ENCODE measurements around the gene DNAJB11.

DNAJB11 gene

GRCh38 chr3:186614266-186614596 lies 43.7 kb downstream of the DNAJB11 start:
- no peak overlapping the region for H3K27ac ChIP-seq
- TF ChIP-seq CTCF (conservative IDR thresholded peaks at IDR 0.05) = no peak
- no peak for TF ChIP-seq ZFX (IDR thresholded peaks at IDR 0.05)

- TF ChIP-seq CTCF (conservative IDR thresholded peaks at IDR 0.05) (peak; percentile 100), ZFX (IDR thresholded peaks at IDR 0.05) (no peak)
- H3K27ac ChIP-seq = no peak overlapping the region
Measured at GRCh38 chr3:186614597-186615483, 44.3 kb downstream of the DNAJB11 start.

- H3K27ac ChIP-seq = peak overlapping the region; percentile 31; the same call in 1 of the 2 replicates
- TF ChIP-seq CTCF (conservative IDR thresholded peaks at IDR 0.05) (no peak), ZFX (IDR thresholded peaks at IDR 0.05) (no peak)
Measured at GRCh38 chr3:186616299-186616617, 45.7 kb downstream of the DNAJB11 start.

- TF ChIP-seq CTCF (conservative IDR thresholded peaks at IDR 0.05) (peak; percentile 99), ZFX (IDR thresholded peaks at IDR 0.05) (no peak)
- H3K27ac ChIP-seq = peak overlapping the region; percentile 31
Measured at GRCh38 chr3:186617036-186617946, 46.8 kb downstream of the DNAJB11 start.

- no peak overlapping the region for H3K27ac ChIP-seq
- TF ChIP-seq ZFX (IDR thresholded peaks at IDR 0.05) = no peak
- no peak for TF ChIP-seq CTCF (conservative IDR thresholded peaks at IDR 0.05)
Measured at GRCh38 chr3:186618318-186618938, 47.9 kb downstream of the DNAJB11 start.

GRCh38 chr3:186619787-186620212 lies 49.3 kb downstream of the DNAJB11 start:
- TF ChIP-seq CTCF (conservative IDR thresholded peaks at IDR 0.05) = no peak
- no peak for TF ChIP-seq ZFX (IDR thresholded peaks at IDR 0.05)

More at GRCh38 chr3:186619787-186620212, 49.3 kb downstream of the DNAJB11 start:
- no peak overlapping the region for H3K27ac ChIP-seq

All from C4-2B (cell line).